NCI-H345 treated with DMSO at 0.1 percent for 48 hours (cell line): Measurements from ENCODE around the gene DMPK.
"Not testable (repeated sequence)": the region's sequence is repeated elsewhere in the genome, so short reads cannot be mapped to it uniquely, and the experiment has no call there.

ENCODE experiments used
- DNase-seq: peaks from one replicate; lab custom pipeline; 2025; ENCODE audit not compliant: unreplicated experiment; lab: John Stamatoyannopoulos, UW

DMPK gene

DNA sequence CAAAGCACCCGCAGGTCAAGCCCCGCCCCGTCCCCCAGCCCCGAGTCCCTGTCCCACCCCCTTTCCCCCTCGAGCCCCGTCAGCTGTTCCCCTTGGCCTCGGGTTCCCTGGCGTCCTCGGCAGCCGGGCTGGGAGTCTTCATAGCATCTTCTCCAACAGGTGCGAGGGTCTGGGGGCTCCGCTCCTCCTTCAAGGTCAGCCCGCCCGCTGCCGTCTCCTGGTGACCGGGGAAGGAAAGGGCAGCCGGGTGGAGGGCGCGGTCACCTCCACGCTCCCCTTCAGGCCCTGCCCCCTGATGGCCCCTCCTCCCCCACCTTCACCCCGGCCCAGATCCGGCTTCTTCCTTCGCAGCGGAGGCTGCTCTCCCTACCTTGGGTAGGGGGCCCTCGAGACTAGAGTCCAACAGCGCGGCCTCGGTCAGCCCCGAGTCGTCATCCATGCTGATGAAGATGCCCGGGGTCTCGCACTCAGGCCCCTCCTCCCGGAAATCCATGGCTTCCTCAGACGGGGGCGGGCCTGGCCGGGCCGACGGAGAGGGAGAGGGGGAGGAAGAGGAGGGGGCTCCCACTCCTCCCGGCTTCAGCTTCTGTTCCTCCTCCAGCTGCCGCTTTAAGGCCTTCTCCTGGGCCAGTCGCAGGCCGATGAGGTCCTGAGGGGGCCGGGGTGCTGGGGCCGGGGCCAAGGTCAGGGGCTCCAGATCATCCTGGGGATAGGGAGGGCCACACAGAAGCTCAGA, 33.4 kb upstream of the DMPK start:
- DNase-seq, result no peak

DNA sequence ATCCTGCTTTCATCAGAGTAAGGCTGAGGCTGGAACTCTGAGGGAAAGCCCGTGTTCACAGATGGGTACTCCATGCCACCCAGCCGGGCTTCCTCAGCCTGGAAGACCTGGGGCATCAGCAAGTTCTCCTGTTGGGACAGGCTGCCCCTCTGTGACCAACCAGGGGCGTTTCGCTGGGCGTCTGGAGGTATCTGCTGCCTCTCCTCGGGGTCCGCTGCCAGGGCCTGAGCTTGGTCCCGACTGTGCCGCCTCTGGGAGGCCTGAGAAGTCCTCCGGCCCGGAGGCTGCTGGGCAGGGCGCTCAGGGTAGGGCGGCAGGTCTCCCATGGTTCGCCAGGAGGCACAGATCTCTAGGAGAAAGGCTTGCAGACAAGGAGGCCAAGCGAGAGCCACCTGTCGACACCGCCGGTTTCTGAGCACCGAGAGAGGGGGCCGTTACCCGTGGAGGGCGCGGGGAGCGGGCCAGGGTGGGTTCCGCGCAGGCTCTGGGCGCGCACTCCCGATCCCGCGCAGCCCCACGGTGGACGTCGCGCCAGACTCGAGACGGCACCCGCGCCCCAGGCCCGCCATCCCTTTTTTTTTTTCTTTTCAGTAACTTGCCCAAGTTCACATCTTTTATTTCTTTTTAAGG, 32.7 kb upstream of the DMPK start, which contains the start of gene RSPH6A:
Gene RSPH6A, minus strand, starts transcription at position 458 of the 630 bp plus-strand sequence. Its CDS starts 132 bp downstream, at position 326.
- DNase-seq, result no peak

DNA sequence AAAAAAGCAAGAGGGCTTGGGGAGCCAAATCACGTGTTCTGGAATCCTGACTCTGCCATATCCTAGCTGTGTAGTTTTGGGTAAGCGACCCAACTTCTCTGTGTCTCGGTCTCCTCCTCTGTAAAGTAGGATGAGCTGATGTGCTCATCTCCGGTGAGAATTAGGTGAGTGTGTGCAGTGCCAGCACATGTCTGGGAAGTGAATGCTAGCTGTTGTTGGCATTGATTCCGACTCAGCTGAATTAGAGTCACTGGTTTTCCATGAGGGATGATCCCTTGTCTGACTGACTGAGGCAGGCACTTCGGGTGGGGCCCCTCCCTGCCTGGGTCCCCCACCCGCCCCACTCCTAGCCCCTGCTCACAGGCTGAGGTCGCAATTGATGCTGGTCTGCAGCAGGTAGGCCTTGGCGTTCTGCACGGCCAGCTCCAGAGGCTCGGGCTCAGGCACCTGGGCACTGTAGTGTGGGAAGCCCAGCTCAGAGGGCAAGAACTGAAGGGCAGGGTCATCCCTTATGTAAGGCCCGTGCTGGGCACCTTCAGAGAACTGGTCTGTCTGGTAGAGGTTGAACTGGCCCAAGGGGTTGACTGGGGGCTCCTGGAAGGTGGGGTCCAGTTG, 32.0 kb upstream of the DMPK start:
- DNase-seq, result no peak

DNA sequence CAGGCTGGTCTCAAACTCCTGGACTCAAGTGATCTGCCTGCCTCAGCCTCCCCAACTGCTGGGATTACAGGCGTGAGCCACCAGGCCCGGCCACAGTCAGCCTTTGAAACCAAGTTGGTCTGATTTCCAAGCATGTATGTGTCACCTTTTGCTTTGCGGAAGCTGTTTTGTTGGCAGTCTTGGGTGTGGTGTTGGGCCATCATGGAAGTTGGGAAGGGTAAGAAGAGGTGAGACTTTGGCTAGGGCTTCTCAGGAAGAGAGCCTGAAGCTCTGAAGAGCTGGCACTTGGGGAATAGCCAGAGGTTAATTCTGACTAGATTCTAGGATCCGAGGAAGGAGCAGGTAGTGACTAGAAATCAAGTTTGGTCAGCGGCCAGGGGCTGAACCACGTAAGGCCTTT, 30.0 kb upstream of the DMPK start:
- DNase-seq, result no peak

DNA sequence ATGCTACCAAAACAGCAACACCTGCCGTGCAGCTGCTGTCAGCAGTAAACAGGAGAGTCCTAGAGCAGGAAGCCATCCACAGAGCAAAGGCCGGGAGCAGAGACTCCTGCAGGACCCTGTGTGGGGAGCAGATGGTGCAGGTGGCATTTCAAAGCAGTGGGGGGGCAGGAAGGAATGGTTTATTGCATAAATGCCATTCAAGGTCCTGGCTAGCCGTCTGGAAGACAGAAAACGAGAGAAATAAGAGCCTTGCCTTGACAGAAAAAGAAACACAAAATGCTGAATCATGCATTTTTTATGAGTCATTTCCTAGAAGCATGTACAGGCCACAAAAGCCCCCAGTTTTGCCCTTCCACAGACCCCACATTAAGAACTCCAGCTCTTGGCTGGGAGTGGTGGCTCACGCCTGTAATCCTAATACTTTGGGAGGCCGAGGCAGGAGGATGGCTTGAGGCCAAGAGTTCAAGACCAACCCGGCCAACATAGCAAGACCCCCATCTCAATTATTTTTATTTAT, 27.4 kb upstream of the DMPK start:
- peak; percentile 14 for DNase-seq

DNA sequence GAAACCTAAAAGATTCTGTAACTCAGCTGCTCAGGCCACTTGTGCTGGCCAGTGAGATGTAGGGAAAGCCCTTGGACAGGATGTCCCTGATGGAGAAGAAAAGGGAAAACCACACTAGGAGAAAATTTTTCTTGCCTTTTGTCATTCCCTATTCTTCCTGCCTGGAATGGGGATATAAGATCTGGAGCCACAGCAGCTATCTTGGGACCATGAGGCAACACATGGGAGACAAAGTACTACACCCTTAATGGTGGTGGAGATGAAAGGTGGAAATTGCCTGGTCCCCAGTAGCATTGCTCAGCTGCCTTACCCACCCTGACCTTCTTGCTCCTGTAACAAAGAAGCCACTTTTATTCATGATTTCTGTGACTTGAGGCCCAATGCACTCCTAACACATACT, 23.4 kb upstream of the DMPK start:
- DNase-seq, result no peak

DNA sequence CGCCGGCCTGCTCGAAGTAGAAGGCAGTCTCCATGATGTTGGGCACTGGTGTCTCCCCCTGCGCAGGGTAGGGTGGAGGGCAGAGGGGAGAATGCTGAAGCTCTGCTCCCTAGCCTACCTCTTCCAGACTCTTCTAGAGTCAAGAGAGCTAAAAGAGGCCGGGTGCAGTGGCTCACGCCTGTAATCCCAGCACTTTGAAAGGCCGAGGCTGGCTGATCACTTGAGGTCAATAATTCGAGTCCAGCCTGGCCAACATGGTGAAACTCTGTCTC, 22.6 kb upstream of the DMPK start:
- DNase-seq, result no peak

DNA sequence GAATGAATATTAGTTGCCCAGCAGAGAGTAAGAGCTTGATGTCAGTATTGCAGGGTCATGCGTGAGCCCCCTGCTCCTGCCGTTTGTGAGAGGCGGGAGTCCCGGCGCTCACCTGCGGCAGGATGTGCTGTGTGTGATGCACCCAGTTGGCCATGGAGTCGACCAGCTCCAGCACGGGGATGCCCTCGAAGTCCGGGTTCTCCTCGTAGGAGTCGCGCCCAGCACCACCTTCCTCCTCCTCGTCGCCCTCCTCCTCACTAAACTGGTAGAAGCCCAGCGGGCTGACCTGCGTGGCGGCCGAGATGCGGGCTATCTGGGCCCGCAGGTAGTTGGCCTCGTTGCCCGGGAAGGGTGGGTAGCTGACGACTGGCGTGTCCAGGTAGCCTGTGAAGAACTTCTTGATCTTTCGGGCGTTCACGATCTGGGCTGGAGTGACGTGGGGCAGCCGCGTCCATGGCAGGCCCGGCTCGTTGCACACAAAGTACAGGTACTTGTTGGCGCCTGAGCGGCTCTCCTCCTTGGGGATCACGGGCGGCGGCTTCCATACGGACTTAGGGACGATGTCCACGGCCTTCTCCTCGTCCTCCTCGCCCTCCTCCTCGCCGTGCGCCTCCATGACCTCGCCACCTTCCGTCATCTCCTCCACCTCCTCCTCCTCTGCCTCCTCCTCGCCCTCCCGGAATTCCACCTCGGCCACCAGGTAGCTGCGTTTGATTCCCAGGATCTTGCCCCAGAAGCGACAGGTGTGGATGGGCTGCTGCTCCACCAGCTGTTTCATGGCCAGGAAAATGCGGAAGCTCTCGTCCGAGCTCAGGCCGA, 22.1 kb upstream of the DMPK start:
- no peak for DNase-seq

DNA sequence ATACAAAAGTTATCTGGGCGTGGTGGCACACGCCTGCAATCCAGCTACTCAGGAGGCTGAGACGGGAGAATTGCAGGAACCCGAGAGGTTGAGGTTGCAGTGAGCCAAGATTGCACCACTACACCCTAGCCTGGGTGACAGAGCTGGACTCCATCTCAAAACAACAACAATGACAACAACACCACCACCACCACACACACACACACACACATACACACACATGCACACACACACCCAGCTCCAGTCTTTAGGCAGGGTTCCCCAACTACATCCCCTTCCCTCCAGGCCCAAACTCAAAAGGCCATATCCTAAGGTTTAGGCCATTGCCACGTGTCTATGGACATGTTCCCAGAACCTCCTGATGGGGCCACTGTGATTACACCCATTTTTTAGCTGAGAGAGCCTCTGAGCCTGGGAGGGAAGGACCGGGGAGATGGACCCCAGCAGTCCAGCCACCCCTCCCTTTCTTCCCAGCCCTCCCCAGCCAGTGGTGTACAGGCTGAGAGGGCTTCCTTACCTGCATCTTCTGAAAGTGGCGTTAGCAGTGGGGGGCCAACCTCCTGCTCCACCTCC, 19.4 kb upstream of the DMPK start:
- no peak for DNase-seq

DNA sequence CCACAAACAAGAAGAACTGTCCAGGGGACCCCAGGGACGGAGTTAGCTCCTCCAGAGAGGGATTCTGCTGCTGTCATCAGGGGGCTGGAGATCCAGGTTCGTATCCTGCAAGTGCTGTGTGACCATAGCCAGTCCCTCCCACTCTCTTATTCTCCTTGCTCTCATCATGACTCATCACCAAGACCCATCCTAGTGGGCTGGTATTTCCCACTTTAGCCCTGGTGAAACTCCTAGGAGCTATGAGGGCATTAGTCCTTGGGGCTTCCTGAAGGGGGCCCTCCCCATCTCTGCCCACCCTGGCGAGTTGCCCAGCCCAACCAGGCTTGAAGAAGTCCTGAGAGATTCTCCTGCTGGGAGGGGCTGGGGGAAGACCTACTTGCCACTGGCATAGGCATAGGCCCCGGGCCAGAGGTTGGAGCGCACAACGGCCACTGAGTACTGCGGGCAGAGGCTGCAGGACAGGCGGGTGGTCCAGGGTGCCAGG, 17.8 kb upstream of the DMPK start:
- DNase-seq, result no peak

DNA sequence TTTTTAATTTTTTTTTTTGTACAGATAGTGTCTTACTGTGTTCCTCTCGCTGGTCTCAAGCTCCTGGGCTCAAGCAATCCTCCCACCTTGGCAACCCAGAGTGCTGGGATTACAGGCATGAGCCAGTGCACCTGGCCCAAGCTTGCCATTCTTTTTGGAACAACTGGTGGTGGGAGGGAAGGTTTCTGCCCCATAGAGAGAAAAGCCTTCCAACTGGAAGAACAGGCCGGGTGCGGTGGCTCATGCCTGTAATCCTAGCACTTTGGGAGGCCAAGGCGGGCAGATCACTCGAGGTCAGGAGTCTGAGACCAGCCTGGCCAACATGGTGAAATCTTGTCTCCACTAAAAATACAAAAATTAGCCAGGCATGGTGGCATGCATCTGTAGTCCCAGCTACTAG, 17.3 kb upstream of the DMPK start:
- DNase-seq, result not testable (repeated sequence)

DNA sequence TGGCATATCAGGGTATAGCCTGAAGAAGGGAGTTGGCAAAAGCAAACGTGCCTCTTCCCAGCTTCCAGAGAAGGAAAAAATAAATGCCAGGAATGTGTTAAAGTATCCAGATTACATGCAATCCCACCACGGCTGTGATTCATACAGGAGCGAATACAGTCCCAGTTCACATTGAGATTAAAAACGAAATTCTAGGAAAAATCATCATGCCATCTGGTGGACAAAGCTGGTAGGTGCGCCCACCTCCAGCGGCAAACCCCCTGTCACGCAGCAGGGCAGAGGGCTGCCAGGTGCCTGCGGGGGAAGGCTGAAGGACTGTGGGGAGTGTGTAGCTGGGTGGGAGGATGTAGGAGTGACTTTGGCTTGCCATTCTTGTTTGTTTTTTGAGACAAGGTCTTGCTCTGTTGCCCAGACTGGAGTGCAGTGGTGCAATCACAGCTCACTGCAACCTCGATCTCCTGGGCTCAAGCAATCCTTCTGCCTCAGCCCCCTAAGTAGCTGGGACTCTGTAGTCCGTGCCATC, 16.8 kb upstream of the DMPK start:
- DNase-seq, result peak; percentile 42

DNA sequence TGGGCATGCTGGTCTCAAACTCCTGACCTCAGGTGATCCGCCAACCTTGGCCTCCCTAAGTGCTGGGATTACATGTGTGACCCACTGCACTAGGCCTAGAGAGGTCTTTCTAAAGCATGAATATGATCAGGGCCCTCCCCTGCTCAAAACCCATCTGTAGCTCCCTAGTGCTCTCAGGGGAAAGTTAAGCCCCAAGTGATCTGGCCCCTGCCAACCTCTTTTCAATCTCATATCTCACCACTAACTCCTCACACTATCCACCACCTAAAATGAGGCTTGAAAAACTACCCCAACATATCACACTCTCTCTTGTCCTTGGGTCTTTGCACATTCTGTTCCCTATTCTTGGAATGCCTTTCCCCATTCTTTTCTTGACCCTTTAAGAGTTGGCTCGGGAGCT, 12.3 kb upstream of the DMPK start:
- DNase-seq, result no peak

DNA sequence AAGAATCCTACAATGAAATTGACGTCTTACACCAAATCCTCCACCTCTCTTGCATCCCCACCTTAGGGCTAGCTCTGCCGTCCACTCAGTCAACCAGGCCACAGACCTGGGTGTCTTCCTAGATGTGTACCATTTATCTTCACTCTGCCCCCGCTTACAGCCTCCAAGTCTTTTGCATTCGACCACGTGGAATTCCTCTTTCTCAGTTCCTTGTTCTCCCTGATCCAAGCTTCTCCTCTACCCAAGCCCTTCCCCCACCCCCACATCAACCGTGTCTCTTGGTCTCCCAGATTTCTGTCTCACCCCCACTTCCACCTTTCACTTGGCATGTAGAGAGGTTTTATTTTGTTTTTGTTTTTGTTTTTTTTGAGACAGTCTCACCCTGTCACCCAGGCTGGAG, 11.6 kb upstream of the DMPK start:
- no peak for DNase-seq

DNA sequence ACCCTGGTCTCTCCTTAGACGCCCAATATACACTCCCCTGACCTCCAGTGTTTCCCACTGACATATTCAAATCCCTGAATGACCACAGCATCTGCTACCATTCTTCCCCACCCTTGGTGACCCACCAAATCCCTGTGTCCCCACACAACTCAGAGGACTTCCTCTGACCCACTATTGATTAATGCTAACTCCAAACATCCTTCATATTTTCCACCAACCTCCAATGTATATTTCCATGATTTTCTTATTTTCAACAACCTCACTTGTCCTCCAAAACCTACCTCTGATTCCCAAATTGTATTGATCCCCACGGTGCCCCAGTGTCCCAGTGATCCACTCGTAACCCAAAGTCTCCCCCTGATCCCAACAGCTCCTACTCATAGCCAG, 10.9 kb upstream of the DMPK start:
- DNase-seq, result no peak

DNA sequence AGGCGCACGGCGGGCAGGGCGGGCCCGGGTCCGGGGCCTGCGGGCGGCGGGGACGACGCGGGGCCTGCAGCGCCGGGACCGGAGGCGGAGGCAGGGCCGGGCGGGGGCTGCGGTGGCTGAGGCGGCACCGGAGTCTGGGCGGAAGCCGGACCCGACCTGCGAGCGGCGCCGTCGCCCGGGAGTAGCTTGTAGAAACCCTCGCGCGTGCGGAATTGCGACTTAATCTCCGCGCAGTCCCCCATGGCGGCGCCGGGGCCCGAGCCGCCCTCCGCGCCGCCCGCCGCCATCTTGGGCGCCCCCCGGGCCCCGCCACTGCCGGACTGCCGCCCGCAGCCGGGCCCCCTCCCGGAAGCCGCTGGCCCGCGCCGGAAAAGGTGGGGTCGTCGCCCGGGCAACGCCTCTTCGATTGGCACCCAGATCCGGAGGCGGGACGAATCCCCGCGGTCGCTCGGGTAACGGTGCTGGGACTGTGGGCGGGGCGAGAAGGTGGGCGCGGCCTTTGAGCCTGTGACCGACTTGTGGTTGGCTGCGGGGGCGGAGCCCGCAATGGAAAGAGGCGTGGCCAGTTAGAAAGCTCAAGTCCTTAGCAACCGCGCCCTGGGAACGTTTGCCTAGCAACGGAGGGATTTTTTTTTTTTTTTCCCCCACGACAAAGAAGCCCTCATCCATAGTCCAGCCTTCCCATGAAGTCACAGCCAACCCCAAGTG, 10.3 kb upstream of the DMPK start, which contains the start of gene DMWD:
Gene DMWD, minus strand, starts transcription at position 376 of the 708 bp plus-strand sequence. Its CDS starts 89 bp downstream, at position 287.
- DNase-seq, result peak; percentile 86

DNA sequence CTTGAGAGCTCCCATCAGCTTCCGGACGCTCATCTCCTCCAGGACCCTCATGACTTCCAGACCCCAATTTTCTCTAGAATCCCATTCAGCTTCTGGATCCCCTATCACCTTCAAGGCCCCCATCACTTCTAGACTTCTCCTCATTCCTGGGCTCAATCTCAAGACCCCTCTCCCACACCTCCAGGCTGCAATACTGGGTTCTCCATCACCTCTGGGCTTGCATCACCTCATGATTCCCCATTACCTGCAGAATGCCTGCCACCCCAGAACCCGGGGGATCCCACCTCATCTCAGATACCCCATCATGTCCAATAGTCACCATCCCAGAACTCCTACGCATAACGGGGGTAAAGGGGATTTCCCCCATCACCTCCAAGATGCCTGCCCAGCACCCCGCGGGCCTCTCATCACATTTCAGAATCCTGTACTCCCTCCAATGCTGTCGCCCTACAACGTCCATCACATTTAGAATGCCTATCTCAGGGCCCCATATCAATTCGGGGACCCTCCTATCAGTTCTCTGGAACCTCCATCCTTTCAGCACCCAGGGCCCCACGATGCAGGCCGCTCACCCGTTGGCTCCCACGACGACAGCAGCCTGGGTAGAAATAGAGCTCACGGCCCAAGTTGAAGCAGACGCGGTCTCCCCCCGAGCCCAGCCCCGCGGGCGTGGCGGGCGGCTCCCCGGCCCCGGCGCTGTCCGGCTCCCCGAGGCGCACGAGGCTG, 9.6 kb upstream of the DMPK start:
- DNase-seq, result no peak

DNA sequence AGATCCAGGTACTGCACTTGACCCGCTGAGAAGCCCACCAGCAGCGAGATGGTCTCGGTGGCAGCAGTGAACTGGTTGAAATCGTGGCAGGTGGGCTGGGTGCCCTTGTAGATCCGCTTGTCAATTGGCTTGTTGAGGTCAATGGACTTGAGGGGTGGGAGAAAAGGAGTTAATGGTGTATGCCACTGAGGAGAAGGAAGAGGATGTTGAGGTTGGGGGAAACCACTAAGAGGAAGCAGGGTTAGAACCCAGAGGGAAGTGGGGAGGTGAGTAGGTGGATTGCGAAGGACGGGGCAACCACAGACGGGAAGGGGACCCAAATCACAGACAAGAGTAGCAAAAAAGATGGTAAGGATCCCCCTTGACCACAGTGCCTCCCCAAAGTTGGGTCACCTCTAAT, 8.7 kb upstream of the DMPK start:
- DNase-seq, result no peak

DNA sequence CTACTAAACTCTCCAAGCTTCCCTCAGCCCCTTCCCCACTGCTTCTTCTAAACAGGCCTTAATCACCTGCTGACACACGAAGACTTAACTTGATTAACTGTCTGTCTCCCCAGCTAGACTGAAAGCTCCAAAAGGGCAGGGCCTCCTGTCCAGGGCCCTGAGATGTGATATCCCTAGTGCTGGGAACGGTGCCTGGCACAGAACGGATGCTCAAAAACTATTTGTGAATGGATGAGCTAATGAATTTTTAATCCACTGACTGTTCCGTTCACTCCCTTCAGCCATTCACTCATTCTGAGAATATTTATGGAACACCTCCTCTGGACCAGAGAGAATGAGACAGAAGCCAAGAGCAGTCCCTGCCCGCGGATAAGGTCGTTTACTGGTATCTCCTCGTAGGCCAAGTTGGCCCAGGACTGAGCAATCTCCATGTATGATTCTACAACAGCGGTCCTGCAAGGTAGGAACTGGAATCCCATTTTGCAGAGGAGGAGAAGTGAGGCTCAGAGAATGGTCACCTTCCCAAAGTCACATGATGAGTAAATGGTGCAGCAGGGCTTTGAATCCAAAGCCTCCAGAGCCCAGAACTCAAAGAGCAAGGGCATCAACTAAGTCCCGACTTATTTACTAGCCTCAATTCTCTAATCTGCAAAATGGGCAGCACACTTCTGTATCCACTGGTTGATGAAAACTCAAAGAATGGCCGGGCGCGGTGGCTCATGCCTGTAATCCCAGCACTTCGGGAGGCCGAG, 6.9 kb upstream of the DMPK start:
- no peak for DNase-seq
